Retinal pigment epithelial cell (primary cell): ENCODE measurements around the gene SLAIN2.
A peak's percentile ranks its signal among the peaks of the same experiment; 100 is the strongest.
"Not testable (repeated sequence)": the region's sequence is repeated elsewhere in the genome, so short reads cannot be mapped to it uniquely, and the experiment has no call there.

Experiments
- DNase-seq: peaks from one replicate; pipeline ENCODE4 v3.0.0-alpha.2; 2010; ENCODE audit warnings: low read depth
- H3K4me3 ChIP-seq: 2 replicates; pipeline ENCODE4 v1.5.1; 2011; ENCODE audit warnings: mild to moderate bottlenecking, low read length, control low read depth, moderate library complexity
- TF ChIP-seq, protein P1 (sequence below): conservative IDR thresholded peaks from 2 replicates; pipeline ENCODE4 v1.5.1; 2011; ENCODE audit warnings: low read depth, low read length, control low read depth, inconsistent platforms

Gene SLAIN2

DNA sequence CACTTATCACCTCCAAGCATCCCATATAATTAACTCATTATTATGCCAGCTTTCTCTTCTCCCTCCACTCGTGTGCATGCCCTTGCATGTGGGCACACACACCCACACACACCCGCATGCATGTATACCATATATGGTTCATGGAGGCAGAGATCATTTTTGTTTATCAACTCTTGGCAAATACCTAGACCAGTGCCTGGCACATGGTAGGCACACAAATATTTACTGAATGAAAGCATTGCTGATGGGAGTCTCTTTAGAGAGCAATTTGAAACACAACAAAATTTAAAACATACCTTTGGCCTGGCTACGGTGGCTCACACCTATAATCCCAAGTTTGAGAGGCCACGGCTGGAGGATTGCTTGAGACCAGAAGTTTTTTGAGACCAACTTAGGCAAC, 90.7 kb downstream of the SLAIN2 start:
- H3K4me3 ChIP-seq = no peak overlapping the region
- DNase-seq = no peak
- TF ChIP-seq, protein P1, sequence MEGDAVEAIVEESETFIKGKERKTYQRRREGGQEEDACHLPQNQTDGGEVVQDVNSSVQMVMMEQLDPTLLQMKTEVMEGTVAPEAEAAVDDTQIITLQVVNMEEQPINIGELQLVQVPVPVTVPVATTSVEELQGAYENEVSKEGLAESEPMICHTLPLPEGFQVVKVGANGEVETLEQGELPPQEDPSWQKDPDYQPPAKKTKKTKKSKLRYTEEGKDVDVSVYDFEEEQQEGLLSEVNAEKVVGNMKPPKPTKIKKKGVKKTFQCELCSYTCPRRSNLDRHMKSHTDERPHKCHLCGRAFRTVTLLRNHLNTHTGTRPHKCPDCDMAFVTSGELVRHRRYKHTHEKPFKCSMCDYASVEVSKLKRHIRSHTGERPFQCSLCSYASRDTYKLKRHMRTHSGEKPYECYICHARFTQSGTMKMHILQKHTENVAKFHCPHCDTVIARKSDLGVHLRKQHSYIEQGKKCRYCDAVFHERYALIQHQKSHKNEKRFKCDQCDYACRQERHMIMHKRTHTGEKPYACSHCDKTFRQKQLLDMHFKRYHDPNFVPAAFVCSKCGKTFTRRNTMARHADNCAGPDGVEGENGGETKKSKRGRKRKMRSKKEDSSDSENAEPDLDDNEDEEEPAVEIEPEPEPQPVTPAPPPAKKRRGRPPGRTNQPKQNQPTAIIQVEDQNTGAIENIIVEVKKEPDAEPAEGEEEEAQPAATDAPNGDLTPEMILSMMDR = no peak

DNA sequence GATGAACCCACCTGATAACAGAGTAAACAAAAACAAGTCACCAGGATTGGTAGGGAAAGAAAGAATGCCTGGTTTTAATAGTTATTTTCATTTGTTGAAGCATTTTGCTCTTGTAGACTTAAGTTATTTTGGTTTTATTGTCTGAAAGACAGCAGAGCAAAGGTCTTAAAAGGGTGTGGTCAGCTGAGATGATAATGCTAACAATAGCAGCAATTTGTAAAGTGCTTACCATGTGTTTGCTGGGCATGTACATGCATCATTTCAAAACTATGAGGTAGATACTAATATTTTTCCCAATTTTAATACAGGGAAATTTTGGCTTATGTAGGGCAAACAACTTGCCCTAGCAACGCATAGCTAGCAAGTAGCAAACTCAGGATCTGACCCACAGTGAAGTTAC, 95.0 kb downstream of the SLAIN2 start:
- DNase-seq = no peak
- no peak overlapping the region for H3K4me3 ChIP-seq
- TF ChIP-seq, protein P1 = no peak

DNA sequence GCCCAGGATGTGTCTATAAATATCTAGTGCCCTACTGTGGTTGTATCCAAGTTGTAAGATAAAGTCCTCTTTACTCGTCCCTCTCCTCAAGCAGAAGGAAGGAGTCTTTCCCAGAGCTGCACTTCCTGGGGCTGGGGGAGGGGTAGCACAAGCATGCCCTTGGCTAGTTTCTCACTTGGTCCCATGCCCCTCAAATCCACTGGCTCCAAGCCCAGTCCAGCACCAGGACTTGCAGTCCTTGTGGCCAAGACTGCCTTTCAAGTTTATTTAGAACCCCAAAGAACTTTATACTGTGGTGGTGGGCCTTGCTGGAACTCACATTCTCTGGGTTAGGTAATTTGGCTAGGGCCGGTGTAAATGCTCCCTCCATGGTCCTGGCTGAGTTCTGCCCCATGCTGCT, 98.7 kb downstream of the SLAIN2 start:
- DNase-seq = peak; percentile 44
- TF ChIP-seq, protein P1 = no peak
- no peak overlapping the region for H3K4me3 ChIP-seq

DNA sequence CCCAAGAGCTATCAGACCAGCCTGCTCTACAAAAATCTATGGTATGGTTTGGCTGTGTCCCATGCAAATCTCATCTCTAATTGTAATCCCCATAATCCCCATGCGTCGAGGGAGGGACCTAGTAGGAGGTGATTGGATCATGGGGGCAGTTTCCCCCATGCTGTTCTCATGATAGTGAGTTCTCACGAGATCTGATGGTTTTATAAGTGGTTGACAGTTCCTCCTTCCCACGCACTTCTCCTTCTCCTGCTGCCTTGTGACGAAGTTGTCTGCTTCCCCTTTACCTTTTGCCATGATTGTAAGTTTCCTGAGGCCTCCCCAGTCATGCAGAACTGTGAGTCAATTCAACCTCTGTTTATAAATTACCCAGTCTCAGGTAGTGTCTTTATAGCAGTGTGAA, 99.6 kb downstream of the SLAIN2 start:
- H3K4me3 ChIP-seq, DNase-seq: not testable (repeated sequence)

DNA sequence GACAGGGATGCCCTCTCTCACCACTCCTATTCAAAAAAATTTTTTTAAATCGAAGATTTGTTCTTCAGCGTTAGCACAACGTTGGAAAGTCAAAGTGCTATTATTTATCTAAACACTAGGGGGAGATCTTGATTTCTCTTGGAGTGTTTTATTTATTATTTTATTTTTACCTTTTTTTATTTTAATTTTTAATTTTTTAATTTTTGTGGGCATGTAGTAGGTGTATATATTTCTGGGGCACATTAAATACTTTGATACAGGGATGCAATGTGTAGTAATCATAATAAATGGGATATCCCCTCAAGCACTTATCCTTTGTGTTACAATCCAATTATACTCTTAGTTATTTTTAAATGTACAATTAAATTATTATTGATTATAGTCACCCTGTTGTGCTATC, 104.4 kb downstream of the SLAIN2 start:
- H3K4me3 ChIP-seq = no peak overlapping the region
- TF ChIP-seq, protein P1 = peak; percentile 51
- DNase-seq = no peak

DNA sequence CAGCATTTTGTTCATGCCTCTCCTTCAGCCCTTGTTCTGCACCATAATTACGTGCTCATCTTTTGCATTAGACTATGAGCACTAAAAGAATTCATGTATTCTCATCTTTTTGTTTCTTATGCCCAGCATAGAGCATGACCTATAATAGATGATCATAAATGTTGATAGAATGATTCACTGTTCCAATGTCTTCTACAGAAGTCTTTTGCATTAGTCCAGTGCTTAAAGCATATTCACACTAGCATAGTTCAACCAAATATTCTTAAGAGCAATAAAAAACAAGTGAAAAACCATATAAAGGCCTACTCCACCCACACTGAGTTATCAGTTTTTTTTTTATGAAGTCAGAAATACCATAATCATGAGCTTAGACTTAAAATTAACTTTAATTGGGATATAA, 105.3 kb downstream of the SLAIN2 start:
- no peak for DNase-seq
- no peak overlapping the region for H3K4me3 ChIP-seq
- TF ChIP-seq, protein P1 = no peak

DNA sequence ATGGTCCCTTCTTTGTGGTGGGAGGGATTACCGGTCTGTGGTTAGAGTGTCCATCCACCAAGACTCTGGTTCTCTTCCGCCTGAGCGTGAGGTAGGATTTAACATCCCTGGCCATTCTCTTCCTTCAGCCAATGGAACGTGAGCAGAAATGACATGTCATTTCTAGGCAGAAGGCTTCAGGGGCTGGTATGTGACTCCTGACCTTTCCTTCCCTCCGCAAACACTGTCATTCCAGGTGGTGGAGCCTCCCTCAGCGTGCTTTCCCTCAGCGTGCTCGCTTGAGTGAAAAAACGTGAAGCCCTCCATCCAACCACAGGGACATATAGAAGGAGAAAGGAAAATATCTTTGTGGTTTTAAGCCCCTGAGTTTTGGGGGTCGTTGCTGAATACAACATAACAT, 107.8 kb downstream of the SLAIN2 start:
- TF ChIP-seq, protein P1 = no peak
- no peak for DNase-seq

DNA sequence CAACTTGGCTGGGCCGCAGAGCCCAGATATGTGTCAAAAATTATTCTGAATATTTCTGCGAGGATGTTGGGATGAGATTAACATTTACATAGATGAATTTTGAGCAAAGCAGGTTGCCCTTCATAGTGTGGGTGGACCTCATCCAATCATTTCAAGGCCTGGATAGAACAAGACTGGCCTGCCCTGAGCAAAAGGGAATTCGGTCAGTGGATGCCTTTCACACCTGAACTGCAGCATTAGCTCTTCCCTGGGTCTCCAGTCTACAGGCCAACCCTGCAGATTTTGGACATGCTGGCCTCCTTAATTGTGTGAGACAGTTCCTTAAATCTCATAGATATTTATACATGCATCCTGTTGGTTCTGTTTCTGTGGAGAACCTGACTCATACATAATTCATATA, 109.4 kb downstream of the SLAIN2 start:
- DNase-seq = no peak
- no peak overlapping the region for H3K4me3 ChIP-seq
- TF ChIP-seq, protein P1 = no peak

More for the DNA sequence above, 107.8 kb downstream of the SLAIN2 start:
- H3K4me3 ChIP-seq = no peak overlapping the region

DNA sequence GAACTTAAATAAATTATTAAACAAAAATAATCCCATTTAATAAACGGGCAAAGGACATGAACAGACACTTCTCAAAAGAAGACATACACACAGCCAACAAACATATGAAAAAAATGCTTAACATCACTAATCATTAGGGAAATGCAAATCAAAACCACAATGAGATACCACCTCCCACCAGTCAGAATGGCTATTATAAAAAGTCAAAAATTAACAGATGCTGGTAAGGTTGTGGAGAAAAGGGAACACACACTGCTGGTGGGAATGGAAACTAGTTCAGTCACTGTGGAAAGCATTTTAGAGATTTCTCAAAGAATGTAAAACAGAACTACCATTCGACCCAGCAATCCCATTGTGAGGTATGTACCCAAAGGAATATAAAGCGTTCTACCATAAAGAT, 110.3 kb downstream of the SLAIN2 start:
- DNase-seq, H3K4me3 ChIP-seq: not testable (repeated sequence)
